WTC11 (cell line): ENCODE data around the gene YBX3. TPM values are rescaled to one million over a fixed set of nuclear protein-coding genes. Genes with fewer than 3 reads are reported as not detected.

Experiments used
- ATAC-seq: fragments of 200-7000 bp; cut with Tn5 transposase; 2 replicates; pipeline ENCODE4 v1.10.0; 2021; ENCODE audit warnings: mild to moderate bottlenecking, moderate library complexity
- CTCF ChIA-PET: fragments of 300-600 bp; sonication (Branson Sonifier 250); formaldehyde crosslinking; loops from one replicate; lab custom pipeline; 2021; ENCODE audit warnings: antibody characterized with exemption; lab: Charles Lee
- POLR2A ChIA-PET: fragments of 350-600 bp; sonication (Branson Sonifier 250); formaldehyde crosslinking; loops from one replicate; lab custom pipeline; 2021; ENCODE audit warnings: antibody characterized with exemption; lab: Charles Lee
- DNase-seq: peaks from one replicate; pipeline ENCODE4 v3.0.0; 2021; ENCODE audit warnings: low spot score
- H3K27ac Mint-ChIP-seq: 2 replicates; pipeline ENCODE4 v1.8.0; 2021; ENCODE audit warnings: mixed read lengths
- H3K27me3 Mint-ChIP-seq: 2 replicates; pipeline ENCODE4 v1.8.0; 2021; ENCODE audit warnings: low read depth, mild to moderate bottlenecking, moderate library complexity, mixed read lengths
- H3K36me3 Mint-ChIP-seq: 2 replicates; pipeline ENCODE4 v1.8.0; 2021; ENCODE audit warnings: mixed read lengths
- H3K4me1 Mint-ChIP-seq: 2 replicates; pipeline ENCODE4 v1.8.0; 2022; ENCODE audit warnings: mixed read lengths
- H3K4me3 Mint-ChIP-seq: 2 replicates; pipeline ENCODE4 v1.8.0; 2021; ENCODE audit warnings: mild to moderate bottlenecking, moderate library complexity, mixed read lengths
- H3K9me3 Mint-ChIP-seq: 2 replicates; pipeline ENCODE4 v1.8.0; 2021; ENCODE audit warnings: mixed read lengths
- CBFB ChIP-seq: sonication (generic); formaldehyde crosslinking; IDR thresholded peaks from 2 replicates; pipeline ENCODE4 v1.8.1; 2022; ENCODE audit warnings: mild to moderate bottlenecking, low read depth, missing genetic modification reagents
- E2F1 ChIP-seq: sonication (generic); formaldehyde crosslinking; IDR thresholded peaks from 2 replicates; pipeline ENCODE4 v1.8.0; 2022; ENCODE audit warnings: mild to moderate bottlenecking, missing genetic modification reagents
- ELF4 ChIP-seq: sonication (generic); formaldehyde crosslinking; IDR thresholded peaks from 2 replicates; pipeline ENCODE4 v1.8.1; 2022; ENCODE audit warnings: low read depth, mild to moderate bottlenecking, moderate library complexity, missing genetic modification reagents
- ESRRA ChIP-seq: sonication (generic); formaldehyde crosslinking; IDR thresholded peaks from 2 replicates; pipeline ENCODE4 v1.8.1; 2022; ENCODE audit warnings: mild to moderate bottlenecking, missing genetic modification reagents, borderline replicate concordance
- GRHL2 ChIP-seq: fragments of 250-450 bp; sonication (Bioruptor Pico); IDR thresholded peaks from 2 replicates; pipeline ENCODE4 v1.8.0; 2022; ENCODE audit warnings: mild to moderate bottlenecking, moderate library complexity; ENCODE audit not compliant: insufficient replicate concordance, severe bottlenecking
- HMGA2 ChIP-seq: fragments of 250-450 bp; sonication (Bioruptor Pico); IDR thresholded peaks from 2 replicates; pipeline ENCODE4 v1.4.0; 2021; ENCODE audit warnings: mild to moderate bottlenecking, moderate library complexity
- MLX ChIP-seq: sonication (generic); formaldehyde crosslinking; IDR thresholded peaks from 2 replicates; pipeline ENCODE4 v1.8.1; 2023; ENCODE audit warnings: mild to moderate bottlenecking, missing genetic modification reagents, moderate library complexity
- PRRX2 ChIP-seq: fragments of 250-450 bp; sonication (Bioruptor Pico); IDR thresholded peaks from 2 replicates; pipeline ENCODE4 v1.8.0; 2021; ENCODE audit warnings: mild to moderate bottlenecking
- TP53 ChIP-seq: sonication (generic); formaldehyde crosslinking; IDR thresholded peaks from 2 replicates; pipeline ENCODE4 v1.8.1; 2023; ENCODE audit warnings: mild to moderate bottlenecking, missing genetic modification reagents
- ZNF219 ChIP-seq: sonication (generic); formaldehyde crosslinking; IDR thresholded peaks from 2 replicates; pipeline ENCODE4 v1.8.0; 2023; ENCODE audit warnings: missing genetic modification reagents, mild to moderate bottlenecking, borderline replicate concordance
- ZNF232 ChIP-seq: sonication (generic); formaldehyde crosslinking; IDR thresholded peaks from 2 replicates; pipeline ENCODE4 v1.8.0; 2022; ENCODE audit warnings: mild to moderate bottlenecking, missing genetic modification reagents
- ZNF281 ChIP-seq: sonication (generic); formaldehyde crosslinking; IDR thresholded peaks from 2 replicates; pipeline ENCODE4 v1.8.0; 2023; ENCODE audit warnings: mild to moderate bottlenecking, missing genetic modification reagents
- ZNF425 ChIP-seq: fragments of 250-450 bp; sonication (Bioruptor Pico); conservative IDR thresholded peaks from 2 replicates; pipeline ENCODE4 v1.9.0; 2021; ENCODE audit warnings: mild to moderate bottlenecking
- total RNA-seq: library from RNA; stranded (reverse); gene quantifications from 3 replicates; pipeline ENCODE4 v1.2.3, GENCODE V29; 2021
- TF ChIP-seq, protein P1 (sequence below): sonication (generic); formaldehyde crosslinking; IDR thresholded peaks from 2 replicates; pipeline ENCODE4 v1.8.1; 2023; ENCODE audit warnings: mild to moderate bottlenecking, missing genetic modification reagents, borderline replicate concordance
- TF ChIP-seq, protein P2 (sequence below): sonication (generic); formaldehyde crosslinking; IDR thresholded peaks from 2 replicates; pipeline ENCODE4 v1.8.1; 2023; ENCODE audit warnings: mild to moderate bottlenecking, missing genetic modification reagents, moderate library complexity
- TF ChIP-seq, protein P3 (sequence below): fragments of 250-450 bp; sonication (Bioruptor Pico); IDR thresholded peaks from 2 replicates; pipeline ENCODE4 v1.9.0; 2021; ENCODE audit warnings: mild to moderate bottlenecking
- TF ChIP-seq, protein P4 (sequence below): sonication (generic); formaldehyde crosslinking; IDR thresholded peaks from 2 replicates; pipeline ENCODE4 v1.8.0; 2022; ENCODE audit warnings: missing genetic modification reagents

YBX3 gene
- total RNA-seq, 1 experiment from 2014 or later, result 396 TPM

DNA sequence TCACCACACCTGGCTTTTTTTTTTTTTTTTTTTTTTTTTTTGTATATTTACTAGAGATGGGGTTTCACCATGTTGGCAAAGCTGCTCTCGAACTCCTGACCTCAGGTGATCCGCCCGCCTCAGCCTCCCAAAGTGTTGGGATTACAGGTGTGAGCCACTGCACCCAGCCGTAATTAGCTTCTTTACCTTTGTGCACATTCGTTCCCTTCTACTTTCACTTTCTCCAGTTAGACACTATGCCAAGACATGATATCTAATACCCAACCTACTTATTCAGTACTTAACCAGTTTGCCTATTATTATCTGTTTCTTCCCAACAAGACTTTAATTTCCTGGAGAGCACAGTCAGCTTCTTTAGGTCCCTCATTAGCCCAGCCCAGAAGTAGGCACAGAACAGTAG is 54.6 kb downstream of the YBX3 start:
- no peak overlapping the region for H3K4me3 Mint-ChIP-seq
- H3K27ac Mint-ChIP-seq, result no peak overlapping the region
- TF ChIP-seq, protein P1, sequence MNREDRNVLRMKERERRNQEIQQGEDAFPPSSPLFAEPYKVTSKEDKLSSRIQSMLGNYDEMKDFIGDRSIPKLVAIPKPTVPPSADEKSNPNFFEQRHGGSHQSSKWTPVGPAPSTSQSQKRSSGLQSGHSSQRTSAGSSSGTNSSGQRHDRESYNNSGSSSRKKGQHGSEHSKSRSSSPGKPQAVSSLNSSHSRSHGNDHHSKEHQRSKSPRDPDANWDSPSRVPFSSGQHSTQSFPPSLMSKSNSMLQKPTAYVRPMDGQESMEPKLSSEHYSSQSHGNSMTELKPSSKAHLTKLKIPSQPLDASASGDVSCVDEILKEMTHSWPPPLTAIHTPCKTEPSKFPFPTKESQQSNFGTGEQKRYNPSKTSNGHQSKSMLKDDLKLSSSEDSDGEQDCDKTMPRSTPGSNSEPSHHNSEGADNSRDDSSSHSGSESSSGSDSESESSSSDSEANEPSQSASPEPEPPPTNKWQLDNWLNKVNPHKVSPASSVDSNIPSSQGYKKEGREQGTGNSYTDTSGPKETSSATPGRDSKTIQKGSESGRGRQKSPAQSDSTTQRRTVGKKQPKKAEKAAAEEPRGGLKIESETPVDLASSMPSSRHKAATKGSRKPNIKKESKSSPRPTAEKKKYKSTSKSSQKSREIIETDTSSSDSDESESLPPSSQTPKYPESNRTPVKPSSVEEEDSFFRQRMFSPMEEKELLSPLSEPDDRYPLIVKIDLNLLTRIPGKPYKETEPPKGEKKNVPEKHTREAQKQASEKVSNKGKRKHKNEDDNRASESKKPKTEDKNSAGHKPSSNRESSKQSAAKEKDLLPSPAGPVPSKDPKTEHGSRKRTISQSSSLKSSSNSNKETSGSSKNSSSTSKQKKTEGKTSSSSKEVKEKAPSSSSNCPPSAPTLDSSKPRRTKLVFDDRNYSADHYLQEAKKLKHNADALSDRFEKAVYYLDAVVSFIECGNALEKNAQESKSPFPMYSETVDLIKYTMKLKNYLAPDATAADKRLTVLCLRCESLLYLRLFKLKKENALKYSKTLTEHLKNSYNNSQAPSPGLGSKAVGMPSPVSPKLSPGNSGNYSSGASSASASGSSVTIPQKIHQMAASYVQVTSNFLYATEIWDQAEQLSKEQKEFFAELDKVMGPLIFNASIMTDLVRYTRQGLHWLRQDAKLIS (CRISPR knock-in tag), result no peak
- TF ChIP-seq ZNF232 (CRISPR knock-in tag) (no peak), HMGA2 (CRISPR knock-in tag) (no peak), E2F1 (CRISPR knock-in tag) (no peak)
- TF ChIP-seq, protein P2, sequence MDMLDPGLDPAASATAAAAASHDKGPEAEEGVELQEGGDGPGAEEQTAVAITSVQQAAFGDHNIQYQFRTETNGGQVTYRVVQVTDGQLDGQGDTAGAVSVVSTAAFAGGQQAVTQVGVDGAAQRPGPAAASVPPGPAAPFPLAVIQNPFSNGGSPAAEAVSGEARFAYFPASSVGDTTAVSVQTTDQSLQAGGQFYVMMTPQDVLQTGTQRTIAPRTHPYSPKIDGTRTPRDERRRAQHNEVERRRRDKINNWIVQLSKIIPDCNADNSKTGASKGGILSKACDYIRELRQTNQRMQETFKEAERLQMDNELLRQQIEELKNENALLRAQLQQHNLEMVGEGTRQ (CRISPR knock-in tag), result no peak
- POLR2A ChIA-PET, result interaction anchor here (0.6 kb wide), 1 partner anchor 217 kb away, joined by 4 read pairs; no protein-coding TSS in a partner anchor
- CTCF ChIA-PET, result no interaction called here
- H3K36me3 Mint-ChIP-seq, result no peaks in the 10 kb centered on the region
- ATAC-seq, result no peak
- peaks cover 3% of the 10 kb centered on the region; the same call in 1 of the 2 replicates for H3K9me3 Mint-ChIP-seq
- H3K27me3 Mint-ChIP-seq, result no peaks in the 10 kb centered on the region
- no peak for DNase-seq
- peaks cover 8% of the 10 kb centered on the region for H3K4me1 Mint-ChIP-seq

DNA sequence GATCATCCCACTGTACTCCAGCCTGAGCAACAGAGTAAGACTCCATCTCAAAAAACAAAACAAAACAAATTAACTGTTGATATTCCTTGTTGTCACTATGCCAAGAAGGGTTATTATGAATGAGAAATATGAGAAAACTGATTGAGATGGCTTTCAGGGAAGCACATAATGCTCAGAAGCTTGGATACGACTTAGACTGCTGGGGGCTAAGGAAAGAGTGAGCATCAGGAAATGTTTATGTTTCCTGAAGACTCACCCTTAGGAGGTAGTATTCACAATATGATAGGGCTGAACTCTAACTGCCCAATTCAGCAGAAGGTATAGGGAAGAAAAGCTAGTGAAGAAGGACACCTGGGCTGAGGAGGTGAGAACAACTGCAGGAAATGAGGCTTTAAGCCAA is 55.5 kb downstream of the YBX3 start:
- ATAC-seq, result no peak
- TF ChIP-seq ELF4 (CRISPR knock-in tag) (no peak), ZNF281 (CRISPR knock-in tag) (no peak), ESRRA (no peak), MLX (no peak), TP53 (CRISPR knock-in tag) (no peak), ZNF425 (CRISPR knock-in tag) (no peak), PRRX2 (no peak), ZNF219 (CRISPR knock-in tag) (no peak), GRHL2 (CRISPR knock-in tag) (no peak), CBFB (CRISPR knock-in tag) (no peak)
- TF ChIP-seq, protein P3, sequence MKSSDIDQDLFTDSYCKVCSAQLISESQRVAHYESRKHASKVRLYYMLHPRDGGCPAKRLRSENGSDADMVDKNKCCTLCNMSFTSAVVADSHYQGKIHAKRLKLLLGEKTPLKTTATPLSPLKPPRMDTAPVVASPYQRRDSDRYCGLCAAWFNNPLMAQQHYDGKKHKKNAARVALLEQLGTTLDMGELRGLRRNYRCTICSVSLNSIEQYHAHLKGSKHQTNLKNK (CRISPR knock-in tag), result no peak
- TF ChIP-seq, protein P4, sequence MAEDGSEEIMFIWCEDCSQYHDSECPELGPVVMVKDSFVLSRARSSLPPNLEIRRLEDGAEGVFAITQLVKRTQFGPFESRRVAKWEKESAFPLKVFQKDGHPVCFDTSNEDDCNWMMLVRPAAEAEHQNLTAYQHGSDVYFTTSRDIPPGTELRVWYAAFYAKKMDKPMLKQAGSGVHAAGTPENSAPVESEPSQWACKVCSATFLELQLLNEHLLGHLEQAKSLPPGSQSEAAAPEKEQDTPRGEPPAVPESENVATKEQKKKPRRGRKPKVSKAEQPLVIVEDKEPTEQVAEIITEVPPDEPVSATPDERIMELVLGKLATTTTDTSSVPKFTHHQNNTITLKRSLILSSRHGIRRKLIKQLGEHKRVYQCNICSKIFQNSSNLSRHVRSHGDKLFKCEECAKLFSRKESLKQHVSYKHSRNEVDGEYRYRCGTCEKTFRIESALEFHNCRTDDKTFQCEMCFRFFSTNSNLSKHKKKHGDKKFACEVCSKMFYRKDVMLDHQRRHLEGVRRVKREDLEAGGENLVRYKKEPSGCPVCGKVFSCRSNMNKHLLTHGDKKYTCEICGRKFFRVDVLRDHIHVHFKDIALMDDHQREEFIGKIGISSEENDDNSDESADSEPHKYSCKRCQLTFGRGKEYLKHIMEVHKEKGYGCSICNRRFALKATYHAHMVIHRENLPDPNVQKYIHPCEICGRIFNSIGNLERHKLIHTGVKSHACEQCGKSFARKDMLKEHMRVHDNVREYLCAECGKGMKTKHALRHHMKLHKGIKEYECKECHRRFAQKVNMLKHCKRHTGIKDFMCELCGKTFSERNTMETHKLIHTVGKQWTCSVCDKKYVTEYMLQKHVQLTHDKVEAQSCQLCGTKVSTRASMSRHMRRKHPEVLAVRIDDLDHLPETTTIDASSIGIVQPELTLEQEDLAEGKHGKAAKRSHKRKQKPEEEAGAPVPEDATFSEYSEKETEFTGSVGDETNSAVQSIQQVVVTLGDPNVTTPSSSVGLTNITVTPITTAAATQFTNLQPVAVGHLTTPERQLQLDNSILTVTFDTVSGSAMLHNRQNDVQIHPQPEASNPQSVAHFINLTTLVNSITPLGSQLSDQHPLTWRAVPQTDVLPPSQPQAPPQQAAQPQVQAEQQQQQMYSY (CRISPR knock-in tag), result no peak
- H3K9me3 Mint-ChIP-seq, result peaks cover 4% of the 10 kb centered on the region; the same call in 1 of the 2 replicates
- H3K27me3 Mint-ChIP-seq, result no peaks in the 10 kb centered on the region
- POLR2A ChIA-PET, result no interaction called here
- peaks cover 4% of the 10 kb centered on the region for H3K4me1 Mint-ChIP-seq
- no peak overlapping the region for H3K27ac Mint-ChIP-seq
- CTCF ChIA-PET, result no interaction called here
- H3K36me3 Mint-ChIP-seq, result no peaks in the 10 kb centered on the region
- H3K4me3 Mint-ChIP-seq, result no peak overlapping the region
- no peak for DNase-seq
